Glomerular endothelial cell (primary cell): ENCODE results near the gene EAPP. TPM values are rescaled to one million over a fixed set of nuclear protein-coding genes. Genes with fewer than 3 reads are reported as not detected.
"Not testable (repeated sequence)": the region's sequence is repeated elsewhere in the genome, so short reads cannot be mapped to it uniquely, and the experiment has no call there.

Experiments
- DNase-seq: peaks from one replicate; pipeline ENCODE4 v3.0.0-alpha.2; 2011; ENCODE audit warnings: low read depth, low spot score; ENCODE audit errors: extremely low read depth
- total RNA-seq: library from RNA; depleted of rRNA; stranded (reverse); fragments of >200 nt; gene quantifications from 2 replicates; pipeline ENCODE4 v1.2.3, GENCODE V29; 2015

Gene EAPP
- total RNA-seq, 1 donor from 2014 or later: 23.5 TPM

DNA sequence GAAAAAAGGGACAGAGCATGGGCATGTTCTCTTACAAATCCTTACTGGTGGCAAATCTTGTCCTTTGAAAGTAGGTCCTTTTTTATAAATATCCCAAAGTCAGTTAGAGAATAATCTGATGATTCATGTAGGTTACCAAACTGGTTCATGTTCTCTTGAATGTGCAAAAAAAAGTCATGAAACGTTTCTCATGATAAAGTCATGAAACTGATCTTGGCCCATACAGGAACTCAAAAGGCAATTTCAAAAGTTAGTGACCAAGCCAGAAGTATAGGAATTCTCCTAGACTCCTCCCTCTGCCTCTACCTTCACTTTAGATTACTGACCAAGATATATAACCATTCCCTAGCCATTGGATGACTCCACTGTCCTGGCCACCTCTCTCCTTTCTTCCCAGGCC lies 50.2 kb downstream of the EAPP start:
- DNase-seq: no peak

- no peak for DNase-seq
Observed at GRCh38 chr14:34488528-34488927, 51.0 kb downstream of the EAPP start.

GRCh38 chr14:34484726-34485125 lies 54.8 kb downstream of the EAPP start:
- no peak for DNase-seq

- DNase-seq: no peak
Observed at GRCh38 chr14:34482463-34482862, 57.0 kb downstream of the EAPP start.

DNA sequence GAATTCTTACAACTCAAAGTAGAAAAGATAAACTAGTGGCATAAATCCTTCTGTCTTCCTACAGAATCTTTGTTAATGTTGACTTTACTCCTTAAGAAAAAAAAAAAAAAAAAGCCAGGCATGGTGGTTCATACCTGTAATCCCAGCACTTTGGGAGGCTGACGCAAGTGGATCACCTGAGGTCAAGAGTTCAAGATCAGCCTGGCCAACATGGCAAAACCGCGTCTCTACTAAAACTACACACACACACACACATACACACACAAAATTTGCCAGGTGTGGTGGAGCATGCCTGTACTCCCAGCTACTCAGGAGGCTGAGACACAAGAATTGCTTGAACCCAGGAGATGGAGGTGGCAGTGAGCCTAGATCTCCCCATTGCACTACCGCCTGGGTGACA lies 59.8 kb downstream of the EAPP start:
- DNase-seq: no peak

GRCh38 chr14:34478261-34478660 lies 61.2 kb downstream of the EAPP start:
- no peak for DNase-seq

DNA sequence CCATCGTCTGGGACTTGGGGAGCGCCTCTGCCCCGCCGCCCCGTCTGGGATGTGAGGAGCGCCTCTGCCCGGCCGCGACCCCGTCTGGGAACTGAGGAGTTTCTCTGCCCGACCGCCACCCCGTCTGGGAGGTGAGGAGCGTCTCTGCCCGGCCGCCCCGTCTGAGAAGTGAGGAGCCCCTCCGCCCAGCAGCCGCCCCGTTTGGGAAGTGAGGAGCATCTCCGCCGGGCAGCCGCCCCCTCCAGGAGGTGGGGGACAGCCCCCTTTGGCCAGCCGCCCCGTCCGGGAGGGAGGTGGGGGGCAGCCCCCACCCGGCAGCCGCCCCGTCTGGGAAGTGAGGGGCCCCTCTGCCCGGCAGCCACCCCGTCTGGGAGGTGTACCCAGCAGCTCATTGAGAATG lies 63.5 kb downstream of the EAPP start:
- not testable (repeated sequence) for DNase-seq

GRCh38 chr14:34475163-34475562 lies 64.3 kb downstream of the EAPP start:
- no peak for DNase-seq

DNA sequence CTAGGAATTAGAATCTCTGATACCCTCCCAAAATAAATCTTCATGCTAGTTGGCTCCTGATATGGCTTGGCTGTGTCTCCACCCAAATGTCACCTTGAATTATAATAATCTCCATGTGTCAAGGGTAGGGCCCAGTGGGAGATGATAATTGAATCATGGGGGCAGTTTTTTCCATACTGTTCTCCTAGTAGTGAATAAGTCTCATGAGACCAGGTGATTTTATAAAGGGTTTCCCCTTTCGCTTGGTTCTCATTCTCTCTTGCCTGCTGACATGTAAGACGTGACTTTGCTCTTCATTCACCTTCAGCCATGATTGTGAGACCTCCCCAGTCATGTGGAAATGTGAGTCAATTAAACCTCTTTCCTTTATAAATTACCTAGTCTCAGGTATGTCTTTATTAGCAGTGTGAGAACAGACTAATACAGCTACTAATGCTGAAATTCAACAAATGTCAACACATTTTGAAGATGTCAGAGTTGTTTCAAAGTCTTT lies 65.3 kb downstream of the EAPP start:
- DNase-seq: no peak

GRCh38 chr14:34472706-34473279 lies 66.7 kb downstream of the EAPP start:
- DNase-seq: no peak

DNA sequence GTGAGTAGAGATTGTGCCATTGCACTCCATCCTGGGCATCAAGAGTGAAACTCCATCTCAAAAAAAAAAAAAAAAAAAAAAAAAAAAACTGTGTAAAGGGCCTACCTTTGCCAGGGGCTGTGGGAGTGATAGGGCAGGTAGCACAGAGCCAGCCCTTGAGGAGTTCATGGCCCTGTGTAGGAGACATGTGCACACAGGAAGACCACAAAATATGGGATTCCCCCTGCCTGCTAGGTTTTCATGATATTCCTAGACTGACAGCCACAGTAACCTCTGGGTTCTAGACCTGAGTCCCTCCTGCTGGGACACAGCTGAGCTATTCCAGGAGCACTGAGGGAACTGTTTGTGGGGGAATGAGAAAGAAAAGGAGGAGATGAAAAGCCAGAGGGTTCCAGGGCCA lies 69.2 kb downstream of the EAPP start:
- no peak for DNase-seq

DNA sequence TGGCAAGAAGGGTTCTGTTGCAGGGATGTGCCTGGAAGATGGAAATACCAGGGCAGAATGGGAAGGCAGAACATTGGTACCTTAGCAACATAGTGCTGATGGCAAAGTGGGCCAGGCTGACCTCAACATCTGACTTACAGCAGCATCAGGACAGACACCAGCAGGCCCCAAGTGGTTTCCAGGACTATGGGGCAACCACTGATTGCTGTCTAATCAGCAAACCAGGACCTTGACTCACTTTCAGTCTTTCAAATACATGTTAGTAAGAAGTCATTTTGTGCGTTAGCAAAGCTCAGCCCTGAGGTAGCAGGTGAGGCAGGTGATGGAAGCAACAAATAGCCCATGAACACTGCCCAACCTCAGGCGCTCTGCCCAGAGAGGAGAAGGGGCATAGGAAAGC lies 72.8 kb downstream of the EAPP start:
- DNase-seq: no peak

Other genes starting within 250 kb of the EAPP start
- 13.3 and 18.8 TPM in 2 replicates for gene SPTSSA, start 77.5 kb downstream of the EAPP start, total RNA-seq
- gene SNX6, start 90.4 kb upstream of the EAPP start, total RNA-seq: 161 and 256 TPM in 2 replicates
- 69.6 and 74.9 TPM in 2 replicates for gene CFL2, start 174.9 kb upstream of the EAPP start, total RNA-seq